Duodenal mucosa (tissue), 2 donors: Measurements from ENCODE around the gene UTP20.

ENCODE experiments used
- H3K27ac ChIP-seq: one replicate; pipeline ENCODE4 v1.7.0; 2013; ENCODE audit warnings: low read depth, low read length
- H3K27me3 ChIP-seq, 2 donors: one replicate each; pipeline ENCODE4 v1.7.0; 2013; ENCODE audit warnings: low read length in 2 of 2, control low read depth in 1 of 2; ENCODE audit not compliant: insufficient read depth in 2 of 2, control insufficient read depth in 1 of 2
- H3K36me3 ChIP-seq, 2 donors: one replicate each; pipeline ENCODE4 v1.7.0; 2013; ENCODE audit warnings: low read length in 2 of 2, control low read depth in 1 of 2; ENCODE audit not compliant: insufficient read depth in 2 of 2, control insufficient read depth in 1 of 2
- H3K4me1 ChIP-seq, 2 donors: one replicate each; pipeline ENCODE4 v1.7.0; 2013; ENCODE audit warnings: low read length in 2 of 2, control low read depth in 1 of 2; ENCODE audit not compliant: insufficient read depth in 2 of 2, control insufficient read depth in 1 of 2
- H3K4me3 ChIP-seq, 2 donors: one replicate each; pipeline ENCODE4 v1.7.0; 2013; ENCODE audit warnings: low read length in 2 of 2, low read depth in 1 of 2
- H3K9ac ChIP-seq, 2 donors: one replicate each; pipeline ENCODE4 v1.7.0; 2013; ENCODE audit warnings: low read length in 2 of 2, low read depth in 1 of 2
- H3K9me3 ChIP-seq, 2 donors: one replicate each; pipeline ENCODE4 v1.7.0; 2013; ENCODE audit warnings: low read length in 2 of 2, control low read depth in 1 of 2; ENCODE audit not compliant: control insufficient read depth in 1 of 2

Gene UTP20

GRCh38 chr12:101280006-101280505 lies at the start of gene UTP20:
Gene UTP20, plus strand, starts transcription at chr12:101280105. Its CDS starts 178 bp downstream, at chr12:101280283.
- Histone ChIP-seq H3K4me3 (peak within 1 kb of the TSS; percentile 99), H3K27me3 (no peaks in the 10 kb centered on the region), H3K27ac (no peak within 1 kb of the TSS), H3K9ac (peak within 1 kb of the TSS; percentile 67 to 68), H3K4me1 (peaks cover 4 to 8% of the 10 kb centered on the region in 2 donors), H3K36me3 (peaks cover 0 to 4% of the 10 kb centered on the region in 2 donors), H3K9me3 (no peaks in the 10 kb centered on the region)

DNA sequence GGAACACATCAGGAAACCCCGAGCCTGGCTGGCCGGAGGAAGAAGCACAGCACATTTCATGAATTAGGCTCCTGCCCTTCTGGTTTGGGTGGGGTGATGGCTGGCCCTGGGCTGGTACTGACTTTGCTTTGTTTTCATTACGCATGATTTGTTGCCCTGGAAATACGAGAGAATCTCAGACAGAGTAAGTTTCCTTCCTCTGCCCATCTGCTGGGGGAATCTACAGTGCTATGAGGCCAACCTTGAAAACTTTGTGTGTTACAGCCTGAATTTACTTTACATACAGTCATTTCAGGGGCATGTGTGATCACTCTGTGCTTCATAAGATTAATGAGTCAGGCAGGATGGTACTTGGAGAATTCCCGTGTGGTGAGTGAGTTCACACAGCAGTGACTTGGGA lies 49.4 kb upstream of the UTP20 start:
- H3K9ac ChIP-seq = no peak overlapping the region
- no peaks in the 10 kb centered on the region for H3K36me3 ChIP-seq
- peaks cover 0 to 3% of the 10 kb centered on the region in 2 donors for H3K27me3 ChIP-seq
- H3K9me3 ChIP-seq = no peaks in the 10 kb centered on the region
- H3K4me1 ChIP-seq = no peaks in the 10 kb centered on the region
- H3K4me3 ChIP-seq = no peak overlapping the region
- no peak overlapping the region for H3K27ac ChIP-seq

DNA sequence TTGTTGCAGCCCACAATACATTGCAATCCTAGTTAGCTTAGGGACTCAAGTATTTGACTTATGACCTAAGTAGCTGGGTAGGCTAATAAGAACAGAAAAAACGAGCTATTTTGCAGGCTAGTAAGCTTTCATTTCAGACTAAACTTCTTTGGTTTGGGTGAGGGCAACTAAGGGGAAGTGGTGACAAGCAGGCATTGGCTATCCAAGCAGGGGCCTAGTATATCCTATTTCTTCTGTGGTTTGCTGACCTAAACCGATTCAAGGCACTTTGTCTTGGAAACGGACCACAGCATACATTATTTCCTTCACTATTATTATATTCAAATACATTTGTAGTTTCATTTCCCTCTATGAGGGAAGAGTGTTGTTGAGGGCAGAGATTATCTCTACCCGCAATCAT lies 48.3 kb upstream of the UTP20 start:
- peaks cover 0 to 3% of the 10 kb centered on the region in 2 donors for H3K27me3 ChIP-seq
- no peak overlapping the region for H3K9ac ChIP-seq
- H3K36me3 ChIP-seq = no peaks in the 10 kb centered on the region
- no peak overlapping the region for H3K27ac ChIP-seq
- H3K4me3 ChIP-seq = no peak overlapping the region
- no peaks in the 10 kb centered on the region for H3K4me1 ChIP-seq
- H3K9me3 ChIP-seq = no peaks in the 10 kb centered on the region

DNA sequence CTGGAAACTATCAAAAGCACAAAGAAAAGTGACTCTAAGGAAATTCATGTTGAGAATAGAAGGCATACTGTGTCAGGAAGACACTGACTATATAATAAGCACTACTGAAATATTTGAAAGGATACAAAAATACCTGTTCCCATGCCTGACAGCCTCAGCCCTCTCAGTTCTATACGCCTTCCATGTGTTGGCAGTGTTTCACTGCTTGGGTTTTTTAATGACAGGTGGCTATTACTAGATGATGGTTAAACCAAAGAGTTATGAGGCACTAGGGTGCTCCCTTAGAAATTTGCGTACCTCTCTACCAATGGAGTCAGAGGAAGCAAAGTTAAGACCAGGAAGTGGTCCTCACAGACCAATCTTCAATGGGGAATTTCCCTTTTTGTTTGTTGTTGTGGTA lies 44.2 kb upstream of the UTP20 start:
- Histone ChIP-seq H3K36me3 (no peaks in the 10 kb centered on the region), H3K27ac (no peak overlapping the region), H3K9me3 (no peaks in the 10 kb centered on the region), H3K4me3 (no peak overlapping the region), H3K4me1 (no peaks in the 10 kb centered on the region), H3K9ac (no peak overlapping the region), H3K27me3 (peaks cover 0 to 3% of the 10 kb centered on the region in 2 donors)

- Histone ChIP-seq H3K9ac (no peak overlapping the region), H3K36me3 (no peaks in the 10 kb centered on the region), H3K4me1 (no peaks in the 10 kb centered on the region), H3K27me3 (peaks cover 0 to under 1% of the 10 kb centered on the region in 2 donors), H3K27ac (no peak overlapping the region), H3K9me3 (no peaks in the 10 kb centered on the region), H3K4me3 (no peak overlapping the region)
Observed at GRCh38 chr12:101238306-101238705, 41.6 kb upstream of the UTP20 start.

GRCh38 chr12:101238800-101239329 lies 41.0 kb upstream of the UTP20 start:
- Histone ChIP-seq H3K27me3 (no peaks in the 10 kb centered on the region), H3K4me3 (no peak overlapping the region), H3K27ac (no peak overlapping the region), H3K9me3 (no peaks in the 10 kb centered on the region), H3K4me1 (no peaks in the 10 kb centered on the region), H3K36me3 (no peaks in the 10 kb centered on the region), H3K9ac (no peak overlapping the region)

- H3K27ac ChIP-seq = no peak overlapping the region
Observed at GRCh38 chr12:101243074-101243473, 36.8 kb upstream of the UTP20 start.

DNA sequence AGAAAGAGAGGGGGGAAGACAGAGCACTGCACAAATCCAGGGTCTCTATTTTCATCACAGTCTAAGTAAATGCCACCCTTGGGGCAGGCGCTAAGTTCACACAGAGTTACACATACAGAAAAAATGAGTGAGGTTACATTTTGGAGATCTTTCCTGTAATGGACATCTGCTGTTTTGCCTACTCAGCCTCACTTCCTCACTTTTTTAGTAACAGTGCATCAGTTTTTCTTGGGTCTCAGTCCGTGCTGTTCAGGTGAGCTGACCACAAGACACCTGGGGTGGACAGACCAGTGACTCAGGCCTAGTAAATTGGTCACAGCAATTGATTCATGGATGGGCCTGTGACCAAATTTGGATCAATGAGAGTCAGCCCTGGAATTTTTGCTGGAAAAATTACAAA lies 36.3 kb upstream of the UTP20 start:
- H3K9ac ChIP-seq = no peak overlapping the region
- no peaks in the 10 kb centered on the region for H3K36me3 ChIP-seq
- no peaks in the 10 kb centered on the region for H3K27me3 ChIP-seq
- no peaks in the 10 kb centered on the region for H3K9me3 ChIP-seq
- H3K27ac ChIP-seq = no peak overlapping the region
- H3K4me1 ChIP-seq = no peaks in the 10 kb centered on the region
- H3K4me3 ChIP-seq = no peak overlapping the region

More at GRCh38 chr12:101243074-101243473, 36.8 kb upstream of the UTP20 start:
- Histone ChIP-seq H3K9ac (no peak overlapping the region), H3K27me3 (no peaks in the 10 kb centered on the region), H3K4me3 (no peak overlapping the region), H3K9me3 (no peaks in the 10 kb centered on the region), H3K36me3 (no peaks in the 10 kb centered on the region), H3K4me1 (no peaks in the 10 kb centered on the region)

- no peak overlapping the region for H3K9ac ChIP-seq
- peaks cover 0 to 4% of the 10 kb centered on the region in 2 donors for H3K27me3 ChIP-seq
Observed at GRCh38 chr12:101256266-101256665, 23.6 kb upstream of the UTP20 start.

GRCh38 chr12:101257357-101257756 lies 22.5 kb upstream of the UTP20 start:
- H3K4me1 ChIP-seq = no peaks in the 10 kb centered on the region
- no peak overlapping the region for H3K4me3 ChIP-seq
- no peaks in the 10 kb centered on the region for H3K36me3 ChIP-seq
- H3K9ac ChIP-seq = no peak overlapping the region
- H3K27ac ChIP-seq = no peak overlapping the region
- peaks cover 0 to 4% of the 10 kb centered on the region in 2 donors for H3K27me3 ChIP-seq
- H3K9me3 ChIP-seq = no peaks in the 10 kb centered on the region

More at GRCh38 chr12:101256266-101256665, 23.6 kb upstream of the UTP20 start:
- Histone ChIP-seq H3K9me3 (no peaks in the 10 kb centered on the region), H3K4me1 (no peaks in the 10 kb centered on the region), H3K4me3 (no peak overlapping the region), H3K36me3 (no peaks in the 10 kb centered on the region), H3K27ac (no peak overlapping the region)
